ENCODE measurements around the gene SLC47A2.
"Not testable (repeated sequence)": the region's sequence is repeated elsewhere in the genome, so short reads cannot be mapped to it uniquely, and the experiment has no call there.

Gene SLC47A2

DNA sequence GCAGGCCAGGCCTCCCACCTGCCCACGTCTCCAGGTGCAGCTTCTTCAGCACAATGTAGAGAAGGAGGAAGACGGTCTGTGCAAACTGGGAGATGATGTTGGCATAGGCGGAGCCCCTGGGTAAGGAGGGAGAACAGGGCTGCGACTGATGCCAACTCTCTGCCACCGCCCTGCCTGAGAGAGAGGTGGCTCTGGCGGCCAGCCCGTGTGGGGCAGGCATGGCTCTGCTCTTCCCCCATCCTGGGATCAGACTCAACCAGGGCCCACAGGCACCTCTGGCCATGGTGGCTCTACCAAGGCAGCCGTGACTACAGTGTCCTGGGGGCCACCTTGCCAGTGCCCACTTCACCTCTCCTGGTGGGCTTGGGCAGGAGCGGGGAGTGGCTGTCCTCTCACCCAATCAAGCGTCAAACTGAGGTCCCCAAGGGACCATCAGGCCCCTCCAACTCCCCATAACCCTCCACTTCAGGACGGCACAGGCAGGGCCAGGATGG lies 8.6 kb downstream of the SLC47A2 start:
- DNase-seq (ENCODE audit: low spot score in 2 of 2): no peak
- no peak overlapping the region for H3K27ac Mint-ChIP-seq
- H3K36me3 Mint-ChIP-seq: no peaks in the 10 kb centered on the region
- no peaks in the 10 kb centered on the region for H3K9me3 Mint-ChIP-seq
- H3K4me1 Mint-ChIP-seq: no peaks in the 10 kb centered on the region
- ATAC-seq: peak; percentile 15
- H3K4me3 Mint-ChIP-seq: no peak overlapping the region

DNA sequence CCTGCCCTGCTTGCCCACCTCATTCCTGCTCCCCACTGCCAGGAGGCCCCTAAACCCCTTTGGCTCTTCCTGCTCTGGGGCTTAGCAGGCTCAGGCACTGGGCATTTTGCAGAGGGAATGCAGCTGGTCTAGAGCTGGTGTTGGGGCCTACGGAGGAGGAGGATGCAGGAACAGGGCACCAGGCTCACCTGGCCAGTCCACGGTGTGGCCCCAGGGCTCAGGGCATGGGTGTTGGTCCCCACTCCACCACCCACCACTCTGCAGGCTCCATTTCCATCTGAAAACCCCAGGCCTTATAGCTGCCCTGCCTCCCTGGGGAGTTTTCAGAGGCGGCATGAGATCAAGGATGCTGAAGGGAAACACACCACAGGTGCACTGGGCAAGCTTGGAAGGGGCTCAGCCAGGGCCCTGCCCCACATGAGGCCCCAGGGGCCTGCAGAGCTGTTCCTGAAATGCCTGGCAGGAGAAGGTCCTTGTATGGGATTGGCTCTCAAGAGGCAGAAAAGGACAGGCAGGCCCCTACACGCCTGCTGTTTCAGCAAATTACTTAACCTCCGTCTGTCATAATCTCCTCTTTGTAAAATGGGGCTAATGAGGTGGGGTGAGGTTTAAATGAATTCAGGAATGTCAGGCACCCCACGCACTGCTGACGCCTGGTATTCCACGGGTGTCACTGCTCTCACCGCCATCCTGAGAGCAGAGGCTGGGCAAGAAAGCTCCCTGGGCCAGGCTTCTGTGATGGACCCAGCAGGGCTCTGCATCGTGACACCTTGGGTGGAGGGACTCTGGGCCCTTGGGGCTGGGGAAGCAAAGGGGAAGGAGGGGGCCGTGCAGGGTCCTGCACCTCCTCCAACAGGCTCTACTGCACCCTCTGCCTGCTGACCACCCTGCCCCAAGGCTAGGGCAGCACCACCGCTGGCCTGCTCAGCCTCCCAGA lies 9.3 kb downstream of the SLC47A2 start:
- Mint-ChIP-seq H3K4me1 (no peaks in the 10 kb centered on the region), H3K27ac (no peak overlapping the region), H3K4me3 (no peak overlapping the region), H3K36me3 (no peaks in the 10 kb centered on the region), H3K9me3 (no peaks in the 10 kb centered on the region)
- DNase-seq (ENCODE audit: low spot score in 2 of 2) (no peak), ATAC-seq (peak; percentile 11)

DNA sequence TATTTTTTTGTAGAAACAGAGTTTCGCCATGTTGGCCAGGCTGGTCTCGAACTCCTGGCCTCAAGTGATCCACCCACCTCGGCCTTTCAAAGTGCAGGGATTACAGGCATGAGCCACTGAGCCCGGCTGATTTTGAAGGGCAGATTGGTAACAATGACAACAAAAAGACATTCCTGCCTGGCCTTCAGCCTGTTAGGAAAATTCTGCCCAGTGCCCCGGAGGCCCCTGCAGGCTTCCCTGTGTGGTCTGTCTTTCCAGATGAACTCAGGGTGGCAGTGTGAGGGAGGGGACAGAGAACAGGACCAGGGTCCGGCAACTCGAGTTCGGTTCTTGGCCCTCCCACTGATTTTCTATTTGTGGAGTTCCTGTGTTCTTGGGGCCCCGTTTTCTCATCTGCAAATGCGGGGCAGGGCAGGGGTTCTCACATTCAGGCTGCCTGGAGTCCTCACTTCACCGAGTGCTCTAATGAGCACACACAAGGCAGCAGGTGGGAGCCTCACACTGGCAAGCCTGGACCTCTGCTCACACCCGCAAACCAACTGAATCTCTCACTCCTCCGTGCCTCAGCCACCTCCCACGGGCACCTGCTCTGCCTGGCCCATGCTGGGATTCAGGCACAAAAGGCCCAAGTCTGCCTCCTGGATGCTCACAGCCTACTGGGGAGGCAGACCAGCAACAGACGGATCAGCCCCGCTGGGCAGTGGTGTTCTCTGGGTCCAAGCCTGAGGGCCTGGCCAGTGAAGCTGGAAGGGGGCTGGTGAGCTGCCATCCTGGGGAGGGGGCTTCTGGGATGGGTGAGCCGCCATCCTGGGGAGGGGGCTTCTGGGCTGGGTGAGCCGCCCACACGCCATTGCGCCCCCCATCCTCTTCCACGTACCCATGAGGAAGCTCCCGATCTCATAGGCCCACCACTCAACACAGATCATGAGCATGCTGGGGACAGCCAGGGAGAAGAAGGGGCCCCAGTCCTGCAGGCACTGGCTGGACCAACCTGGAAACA lies 10.3 kb downstream of the SLC47A2 start:
- H3K4me1 Mint-ChIP-seq: no peaks in the 10 kb centered on the region
- H3K36me3 Mint-ChIP-seq: no peaks in the 10 kb centered on the region
- DNase-seq (ENCODE audit: low spot score in 2 of 2) (no peak), ATAC-seq (no peak)
- no peak overlapping the region for H3K4me3 Mint-ChIP-seq
- H3K9me3 Mint-ChIP-seq: no peaks in the 10 kb centered on the region
- H3K27ac Mint-ChIP-seq: no peak overlapping the region

DNA sequence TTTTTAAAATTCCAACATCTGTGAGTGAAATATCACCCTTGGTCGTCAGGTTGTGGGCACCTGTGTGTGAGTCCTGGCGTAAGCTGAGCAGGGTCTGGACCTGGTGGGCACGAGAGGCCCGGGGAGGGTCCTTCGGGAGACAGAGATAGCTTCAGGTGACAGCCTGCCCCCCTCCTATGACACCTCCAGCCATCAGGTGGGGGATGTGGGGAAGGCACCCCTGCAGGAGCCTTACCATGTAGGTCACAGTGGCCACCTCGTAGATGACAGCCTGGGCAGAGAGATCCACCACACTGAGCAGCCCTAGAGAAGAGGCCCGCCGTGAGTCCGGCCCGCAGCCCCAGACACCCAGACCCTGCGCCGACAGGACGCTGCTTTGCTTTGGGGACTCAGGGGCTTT lies 11.2 kb downstream of the SLC47A2 start:
- no peaks in the 10 kb centered on the region for H3K9me3 Mint-ChIP-seq
- no peak overlapping the region for H3K27ac Mint-ChIP-seq
- ATAC-seq: no peak
- H3K4me1 Mint-ChIP-seq: no peaks in the 10 kb centered on the region
- H3K4me3 Mint-ChIP-seq: no peak overlapping the region
- no peak for DNase-seq (ENCODE audit: low spot score in 2 of 2)
- H3K36me3 Mint-ChIP-seq: no peaks in the 10 kb centered on the region

DNA sequence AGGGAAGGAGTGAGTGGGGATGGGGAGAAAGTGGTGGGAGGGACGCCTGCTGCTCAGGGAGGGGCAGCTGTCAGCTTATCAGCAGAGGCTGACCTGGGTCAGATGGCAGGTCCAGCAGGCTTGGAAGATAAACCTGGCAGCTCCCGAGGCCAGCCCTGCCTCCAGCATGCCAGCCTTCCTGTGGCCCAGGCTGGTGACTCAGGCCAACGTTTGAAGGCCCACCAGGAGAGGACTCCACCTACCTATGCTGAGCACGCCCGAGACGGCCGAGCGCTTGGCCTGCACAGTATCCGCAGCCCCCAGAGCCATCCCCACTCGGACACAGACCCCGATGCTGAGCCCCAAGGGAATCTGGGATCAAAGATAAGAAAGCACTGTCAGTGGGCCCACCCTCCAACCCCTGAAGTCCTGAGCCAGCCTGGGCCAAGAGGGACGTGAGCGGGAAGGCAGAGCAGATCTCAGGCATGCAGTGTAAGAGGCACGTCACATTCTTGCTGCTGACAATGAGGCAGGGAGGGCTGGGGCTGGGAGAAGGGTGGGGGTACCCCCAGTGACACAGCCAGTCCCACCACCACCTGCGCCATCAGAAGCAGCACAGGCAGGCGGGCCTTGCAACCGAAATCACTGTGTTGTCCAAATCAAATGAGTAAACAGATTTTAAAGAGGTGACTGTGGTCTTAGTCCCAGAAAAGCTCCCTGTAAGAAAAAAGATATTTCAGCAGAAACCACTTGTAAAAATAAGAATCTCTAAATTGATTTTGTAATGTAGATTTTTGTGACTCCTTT lies 12.4 kb downstream of the SLC47A2 start:
- no peak overlapping the region for H3K4me3 Mint-ChIP-seq
- ATAC-seq: no peak
- H3K27ac Mint-ChIP-seq: no peak overlapping the region
- no peaks in the 10 kb centered on the region for H3K9me3 Mint-ChIP-seq
- DNase-seq (ENCODE audit: low spot score in 2 of 2): no peak
- no peaks in the 10 kb centered on the region for H3K4me1 Mint-ChIP-seq
- no peaks in the 10 kb centered on the region for H3K36me3 Mint-ChIP-seq

DNA sequence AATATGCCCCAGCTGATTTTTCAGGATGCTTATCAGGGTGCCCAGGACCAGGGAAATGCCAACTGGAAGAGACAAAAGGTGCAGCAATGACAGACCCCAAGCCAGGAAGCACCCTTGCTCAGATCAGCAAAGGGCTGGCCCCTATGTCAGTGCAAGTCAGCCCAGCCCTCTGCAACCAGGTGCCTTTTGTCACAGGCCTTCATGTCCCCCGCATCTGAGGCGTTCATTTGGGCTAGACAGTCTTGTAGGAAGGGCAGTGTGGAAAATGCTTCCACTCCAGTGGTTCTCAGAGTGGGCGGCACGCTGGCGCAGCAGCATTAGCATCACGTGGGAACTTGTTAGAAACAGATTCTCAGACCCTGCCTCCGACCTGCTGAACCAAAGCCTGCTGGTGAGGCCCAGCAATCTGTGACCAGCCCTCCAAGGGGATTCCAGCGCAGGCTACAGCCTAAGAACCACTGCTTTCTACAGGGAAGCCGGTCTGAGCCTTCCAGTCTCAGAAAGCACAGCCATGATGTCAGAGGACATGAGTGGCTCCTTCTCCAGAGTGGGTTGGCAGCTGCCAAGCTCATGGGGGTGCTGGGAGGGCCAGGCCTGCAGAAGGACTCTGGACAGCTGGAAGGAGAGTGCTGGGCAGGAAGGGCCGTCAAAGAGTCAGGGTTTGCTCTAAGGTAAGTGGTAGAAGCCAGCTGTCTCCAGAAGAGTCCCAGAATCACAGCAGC lies 13.1 kb downstream of the SLC47A2 start:
- no peaks in the 10 kb centered on the region for H3K4me1 Mint-ChIP-seq
- H3K36me3 Mint-ChIP-seq: no peaks in the 10 kb centered on the region
- no peak for DNase-seq (ENCODE audit: low spot score in 2 of 2)
- no peak overlapping the region for H3K27ac Mint-ChIP-seq
- no peak for ATAC-seq
- no peaks in the 10 kb centered on the region for H3K9me3 Mint-ChIP-seq
- no peak overlapping the region for H3K4me3 Mint-ChIP-seq

DNA sequence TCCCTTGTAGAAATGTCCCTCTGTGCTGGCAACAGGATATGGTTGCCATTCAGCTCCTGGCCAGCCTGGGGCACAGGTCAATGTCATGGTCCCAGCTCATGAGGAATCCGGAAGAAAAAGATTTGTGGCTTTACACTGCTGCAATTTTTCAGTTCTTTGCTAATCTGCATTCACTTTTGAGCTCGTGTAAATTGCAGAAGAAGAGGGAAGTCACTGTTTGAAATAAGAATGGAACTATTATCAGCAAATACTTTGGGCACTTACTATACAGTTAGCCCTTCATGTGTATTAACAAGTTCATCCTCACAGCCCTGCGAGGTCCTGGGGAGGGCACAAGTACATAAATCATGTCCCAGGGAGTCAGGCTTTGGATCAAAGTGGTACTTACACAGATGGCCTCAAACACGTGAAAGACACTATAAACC lies 14.2 kb downstream of the SLC47A2 start:
- no peak for ATAC-seq
- H3K36me3 Mint-ChIP-seq: no peaks in the 10 kb centered on the region
- H3K4me3 Mint-ChIP-seq: no peak overlapping the region
- H3K27ac Mint-ChIP-seq: no peak overlapping the region
- H3K9me3 Mint-ChIP-seq: no peaks in the 10 kb centered on the region
- DNase-seq (ENCODE audit: low spot score in 2 of 2): no peak
- no peaks in the 10 kb centered on the region for H3K4me1 Mint-ChIP-seq

DNA sequence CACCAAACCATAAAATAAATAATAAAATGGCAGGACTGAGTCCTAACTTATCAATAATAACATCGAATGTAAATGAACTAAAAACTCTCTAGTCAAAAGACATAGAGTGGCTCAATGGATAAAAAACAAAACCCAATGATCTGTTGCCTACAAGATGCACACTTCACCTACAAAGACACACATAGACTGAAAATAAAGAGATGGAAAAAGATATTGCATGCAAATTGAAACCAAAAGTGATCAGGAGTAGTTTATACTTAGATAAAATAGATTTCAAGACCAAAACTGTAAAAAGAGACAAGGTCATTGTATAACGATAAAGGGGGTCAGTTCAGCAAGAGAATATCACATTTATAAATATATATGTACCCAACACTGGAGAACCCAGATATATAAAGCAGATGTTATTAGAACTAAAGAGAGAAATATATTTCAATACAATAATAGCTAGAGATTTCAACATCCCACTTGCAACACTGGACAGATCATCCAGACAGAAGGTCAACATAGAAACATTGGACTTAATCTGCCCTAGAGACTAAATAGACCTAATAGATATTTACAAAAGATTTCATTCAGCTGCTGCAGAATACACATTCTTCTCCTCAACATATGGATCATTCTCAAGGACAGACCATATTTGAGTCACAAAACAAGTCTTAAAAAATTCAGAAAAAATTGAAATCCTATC lies 29.8 kb downstream of the SLC47A2 start:
- ATAC-seq: no peak
- no peak overlapping the region for H3K27ac Mint-ChIP-seq
- H3K36me3 Mint-ChIP-seq: no peaks in the 10 kb centered on the region
- no peak overlapping the region for H3K4me3 Mint-ChIP-seq
- H3K4me1 Mint-ChIP-seq: no peaks in the 10 kb centered on the region
- DNase-seq (ENCODE audit: low spot score in 2 of 2): no peak
- no peaks in the 10 kb centered on the region for H3K9me3 Mint-ChIP-seq

DNA sequence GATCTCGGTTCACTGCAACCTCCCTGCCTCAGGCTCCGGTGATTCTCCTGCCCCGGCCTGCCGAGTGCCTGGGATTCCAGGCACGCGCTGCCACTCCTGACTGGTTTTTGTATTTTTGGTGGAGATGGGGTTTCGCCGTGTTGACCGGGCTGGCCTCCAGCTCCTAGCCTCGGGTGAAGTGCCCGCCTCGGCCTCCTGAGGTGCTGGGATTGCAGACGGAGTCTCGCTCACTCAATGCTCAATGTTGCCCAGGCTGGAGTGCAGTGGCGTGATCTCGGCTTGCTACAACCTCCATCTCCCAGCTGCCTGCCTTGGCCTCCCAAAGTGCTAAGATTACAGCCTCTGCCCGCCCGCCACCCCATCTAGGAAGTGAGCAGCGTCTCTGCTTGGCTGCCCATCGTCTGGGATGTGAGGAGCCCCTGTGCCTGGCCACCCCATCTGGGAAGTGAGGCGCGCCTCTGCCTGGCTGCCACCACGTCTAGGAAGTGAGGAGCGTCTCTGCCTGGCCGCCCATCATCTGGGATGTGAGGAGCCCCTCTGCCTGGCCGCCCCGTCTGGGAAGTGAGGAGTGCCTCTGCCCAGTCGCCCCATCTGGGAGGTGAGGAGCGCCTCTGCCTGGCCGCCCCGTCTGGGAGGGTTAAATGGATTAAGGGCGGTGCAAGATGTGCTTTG lies 31.3 kb downstream of the SLC47A2 start:
- H3K36me3 Mint-ChIP-seq; H3K27ac Mint-ChIP-seq; H3K4me1 Mint-ChIP-seq; H3K9me3 Mint-ChIP-seq; DNase-seq (ENCODE audit: low spot score in 2 of 2); ATAC-seq; H3K4me3 Mint-ChIP-seq: not testable (repeated sequence)

DNA sequence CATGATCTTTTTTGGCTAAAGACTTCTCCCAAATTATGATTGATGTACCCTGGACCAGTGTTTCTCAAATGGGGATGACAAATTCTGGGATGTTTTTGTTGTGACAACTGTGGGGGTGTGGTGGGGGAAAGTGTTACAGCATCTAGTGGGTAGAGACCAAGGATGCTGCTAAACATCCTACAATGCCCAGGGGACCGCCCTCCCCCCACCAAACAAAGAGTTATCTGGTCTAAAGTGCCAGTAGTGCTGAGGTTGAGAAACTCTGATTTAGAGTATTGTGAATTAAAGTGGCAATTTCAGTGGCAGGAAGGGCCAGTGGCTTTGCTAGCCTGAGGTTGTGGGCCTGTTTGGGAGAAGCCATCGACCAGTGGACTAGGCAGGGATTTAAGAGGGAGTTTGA lies 33.3 kb downstream of the SLC47A2 start:
- Mint-ChIP-seq H3K4me1 (no peaks in the 10 kb centered on the region), H3K4me3 (no peak overlapping the region), H3K36me3 (no peaks in the 10 kb centered on the region), H3K9me3 (no peaks in the 10 kb centered on the region), H3K27ac (no peak overlapping the region)
- no peak for DNase-seq (ENCODE audit: low spot score in 2 of 2)
- no peak for ATAC-seq

DNA sequence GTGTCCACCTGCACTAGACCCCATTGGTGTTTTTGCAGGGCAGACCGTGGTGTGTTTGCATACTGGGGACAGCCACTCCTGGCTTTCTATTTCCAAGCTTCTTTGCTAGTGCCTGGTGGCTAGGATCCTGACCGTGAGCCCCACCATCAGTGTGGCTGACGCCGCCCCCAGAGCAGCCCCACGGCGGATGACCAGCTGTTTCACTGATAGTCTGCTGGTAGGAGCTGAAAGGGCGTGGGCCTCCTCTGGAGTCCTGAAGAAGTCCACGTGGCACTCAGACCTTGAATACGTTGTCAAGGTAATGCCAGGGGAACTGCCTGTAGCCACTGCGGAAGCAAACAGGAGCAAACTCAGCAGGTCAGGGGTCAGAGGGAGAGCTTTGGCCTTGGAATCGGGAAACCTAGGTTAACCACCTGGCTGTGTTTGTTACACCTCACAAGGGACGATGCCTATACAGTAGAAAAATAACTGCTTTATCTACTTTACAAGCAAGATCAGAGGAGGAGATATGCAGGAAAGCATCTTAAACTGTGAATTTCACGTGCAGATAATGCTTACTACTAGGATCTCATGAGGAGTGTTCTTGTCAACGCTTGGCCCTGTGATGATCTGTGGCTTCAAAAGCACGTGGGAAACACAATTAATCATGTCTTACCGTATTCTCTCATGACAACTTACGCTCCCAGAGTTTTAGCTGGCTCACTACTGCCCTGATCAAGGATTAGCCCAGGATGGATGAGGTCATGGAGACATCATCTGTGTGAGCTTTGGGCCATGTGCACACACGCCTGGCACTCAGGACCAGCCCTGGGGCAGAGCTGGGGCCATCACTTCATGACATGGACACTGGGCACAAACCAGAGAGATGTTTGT lies 37.6 kb downstream of the SLC47A2 start:
- no peaks in the 10 kb centered on the region for H3K36me3 Mint-ChIP-seq
- H3K27ac Mint-ChIP-seq: no peak overlapping the region
- ATAC-seq (no peak), DNase-seq (ENCODE audit: low spot score in 2 of 2) (no peak)
- no peak overlapping the region for H3K4me3 Mint-ChIP-seq
- no peaks in the 10 kb centered on the region for H3K4me1 Mint-ChIP-seq
- no peaks in the 10 kb centered on the region for H3K9me3 Mint-ChIP-seq

DNA sequence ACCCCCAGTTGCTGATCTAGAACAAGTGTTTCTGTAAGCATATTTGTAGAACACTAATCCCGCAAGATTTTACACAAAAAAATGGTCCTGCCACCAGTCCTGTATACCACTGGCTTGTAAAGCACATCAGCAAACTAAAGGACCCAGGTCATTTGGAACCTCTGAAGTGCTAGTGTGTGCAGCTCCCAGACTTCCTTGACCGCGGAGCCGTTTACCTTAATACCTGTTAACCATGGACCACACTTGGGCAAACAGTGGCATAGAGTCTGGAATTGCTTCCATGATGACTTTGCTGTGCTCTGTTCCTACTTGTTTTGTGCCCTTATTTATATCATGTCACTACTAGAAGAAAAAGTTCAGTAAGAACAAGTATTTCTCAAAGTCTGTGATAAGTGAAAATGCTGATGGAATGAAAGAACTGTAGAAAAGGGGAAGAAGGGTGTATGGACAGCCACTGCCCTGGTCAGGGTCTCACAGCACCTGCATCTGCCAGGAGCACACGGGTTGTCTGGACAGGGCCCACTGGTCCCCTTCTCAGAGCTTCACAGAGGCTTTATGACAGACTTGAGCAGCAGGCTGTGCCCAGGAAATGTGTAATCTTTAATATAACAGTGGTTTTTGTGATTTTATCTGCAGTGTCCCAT lies 38.5 kb downstream of the SLC47A2 start:
- H3K27ac Mint-ChIP-seq: no peak overlapping the region
- ATAC-seq: no peak

More for the DNA sequence above, 38.5 kb downstream of the SLC47A2 start:
- no peaks in the 10 kb centered on the region for H3K36me3 Mint-ChIP-seq
- H3K9me3 Mint-ChIP-seq: no peaks in the 10 kb centered on the region
- H3K4me3 Mint-ChIP-seq: no peak overlapping the region
- H3K4me1 Mint-ChIP-seq: no peaks in the 10 kb centered on the region
- DNase-seq (ENCODE audit: low spot score in 2 of 2): no peak

All from stimulated activated effector memory CD8-positive, alpha-beta T cell treated with anti-CD3 and anti-CD28 coated beads, Interleukin-12 subunit alpha, Interleukin-12 subunit beta, amount 100 ng/mL, for 72 hours (primary cell).